ENCODE data around the gene RXRA.

- TF ChIP-seq POLR2A (IDR thresholded peaks at IDR 0.05) (no peak), CTCF (IDR thresholded peaks at IDR 0.05) (peak; percentile 44 to 65 (median 54))
Measured at GRCh38 chr9:134399435-134400056, 73.3 kb downstream of the RXRA start.
